ENCODE results near the gene HS6ST3.

Gene HS6ST3

GRCh38 chr13:96684469-96684868 lies 594.6 kb downstream of the HS6ST3 start:
- TF ChIP-seq EZH2 (IDR thresholded peaks at IDR 0.05) (no peak), FOXP2 (optimal IDR thresholded peaks at IDR 0.05; ENCODE audit: control extremely low read depth, extremely low read length, insufficient read depth) (no peak), POLR2AphosphoS5 (IDR thresholded peaks at IDR 0.05; ENCODE audit: borderline replicate concordance, low read depth, low read length) (no peak)
- Histone ChIP-seq H3K4me3 (no peak overlapping the region), H3K9me3 (ENCODE audit: low read depth, low read length) (no peaks in the 10 kb centered on the region), H3K27ac (no peak overlapping the region), H3K36me3 (ENCODE audit: insufficient read depth, low read length) (no peaks in the 10 kb centered on the region), H3K9ac (ENCODE audit: insufficient read length) (no peak overlapping the region)
- no peak for DNase-seq (ENCODE audit: low read depth, low spot score)

- no peak for DNase-seq (ENCODE audit: low read depth, low spot score)
- no peaks in the 10 kb centered on the region for H3K9me3 ChIP-seq (ENCODE audit: low read depth, low read length)
- H3K27ac ChIP-seq = no peak overlapping the region
- TF ChIP-seq POLR2AphosphoS5 (IDR thresholded peaks at IDR 0.05; ENCODE audit: borderline replicate concordance, low read depth, low read length) (no peak), EZH2 (IDR thresholded peaks at IDR 0.05) (no peak), FOXP2 (optimal IDR thresholded peaks at IDR 0.05; ENCODE audit: control extremely low read depth, extremely low read length, insufficient read depth) (no peak)
- H3K9ac ChIP-seq (ENCODE audit: insufficient read length) = no peak overlapping the region
- H3K4me3 ChIP-seq = no peak overlapping the region
- H3K36me3 ChIP-seq (ENCODE audit: insufficient read depth, low read length) = no peaks in the 10 kb centered on the region
Observed at GRCh38 chr13:96684907-96685306, 595.0 kb downstream of the HS6ST3 start.

GRCh38 chr13:96686286-96686685 lies 596.4 kb downstream of the HS6ST3 start:
- Histone ChIP-seq H3K9me3 (ENCODE audit: low read depth, low read length) (no peaks in the 10 kb centered on the region), H3K9ac (ENCODE audit: insufficient read length) (no peak overlapping the region), H3K36me3 (ENCODE audit: insufficient read depth, low read length) (no peaks in the 10 kb centered on the region), H3K27ac (no peak overlapping the region), H3K4me3 (no peak overlapping the region)
- no peak for DNase-seq (ENCODE audit: low read depth, low spot score)
- TF ChIP-seq EZH2 (IDR thresholded peaks at IDR 0.05) (no peak), FOXP2 (optimal IDR thresholded peaks at IDR 0.05; ENCODE audit: control extremely low read depth, extremely low read length, insufficient read depth) (no peak), POLR2AphosphoS5 (IDR thresholded peaks at IDR 0.05; ENCODE audit: borderline replicate concordance, low read depth, low read length) (no peak)

DNA sequence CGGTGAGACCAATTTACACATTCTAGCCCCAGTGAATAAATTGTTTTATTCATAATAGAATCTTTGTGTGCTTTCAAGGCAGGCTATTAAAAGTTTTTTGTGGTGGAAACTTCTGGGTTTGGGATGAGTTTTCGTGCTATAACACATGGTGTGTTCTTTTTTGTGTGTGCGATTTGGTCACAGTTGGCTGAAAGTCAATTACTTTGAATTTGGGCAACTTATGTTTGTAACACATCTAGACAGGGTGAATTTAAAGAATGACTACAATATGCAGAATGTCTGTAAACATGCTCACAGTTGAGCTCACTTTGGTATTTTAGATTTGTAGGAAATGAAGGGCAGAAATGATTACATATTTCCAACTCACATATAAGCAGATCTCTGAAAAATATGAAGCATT lies 597.3 kb downstream of the HS6ST3 start:
- Histone ChIP-seq H3K9ac (ENCODE audit: insufficient read length) (no peak overlapping the region), H3K36me3 (ENCODE audit: insufficient read depth, low read length) (no peaks in the 10 kb centered on the region), H3K4me3 (no peak overlapping the region), H3K9me3 (ENCODE audit: low read depth, low read length) (no peaks in the 10 kb centered on the region), H3K27ac (no peak overlapping the region)
- DNase-seq (ENCODE audit: low read depth, low spot score) = no peak
- TF ChIP-seq EZH2 (IDR thresholded peaks at IDR 0.05) (no peak), POLR2AphosphoS5 (IDR thresholded peaks at IDR 0.05; ENCODE audit: borderline replicate concordance, low read depth, low read length) (no peak)

DNA sequence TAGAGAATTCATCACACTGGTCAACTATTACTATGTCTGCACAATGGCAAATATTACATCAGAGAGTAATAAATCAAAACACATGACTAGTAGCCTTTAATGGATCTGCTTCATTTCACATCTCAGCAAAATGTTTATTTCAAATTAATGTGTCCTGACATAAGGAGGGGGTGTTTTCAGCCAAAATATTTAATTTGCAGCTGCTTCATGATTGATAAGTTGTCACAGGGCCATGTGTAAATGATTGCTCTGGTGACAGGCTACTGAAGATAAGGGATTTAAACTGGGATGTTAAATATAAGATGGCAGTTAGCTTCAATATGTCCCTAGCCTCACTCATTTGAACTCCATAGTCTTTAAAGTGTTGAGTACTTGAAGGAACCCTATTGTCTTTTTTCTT lies 601.1 kb downstream of the HS6ST3 start:
- H3K4me3 ChIP-seq = no peak overlapping the region
- DNase-seq (ENCODE audit: low read depth, low spot score) = no peak
- H3K9me3 ChIP-seq (ENCODE audit: low read depth, low read length) = no peaks in the 10 kb centered on the region
- H3K27ac ChIP-seq = no peak overlapping the region
- H3K36me3 ChIP-seq (ENCODE audit: insufficient read depth, low read length) = no peaks in the 10 kb centered on the region
- no peak overlapping the region for H3K9ac ChIP-seq (ENCODE audit: insufficient read length)
- TF ChIP-seq EZH2 (IDR thresholded peaks at IDR 0.05) = no peak

DNA sequence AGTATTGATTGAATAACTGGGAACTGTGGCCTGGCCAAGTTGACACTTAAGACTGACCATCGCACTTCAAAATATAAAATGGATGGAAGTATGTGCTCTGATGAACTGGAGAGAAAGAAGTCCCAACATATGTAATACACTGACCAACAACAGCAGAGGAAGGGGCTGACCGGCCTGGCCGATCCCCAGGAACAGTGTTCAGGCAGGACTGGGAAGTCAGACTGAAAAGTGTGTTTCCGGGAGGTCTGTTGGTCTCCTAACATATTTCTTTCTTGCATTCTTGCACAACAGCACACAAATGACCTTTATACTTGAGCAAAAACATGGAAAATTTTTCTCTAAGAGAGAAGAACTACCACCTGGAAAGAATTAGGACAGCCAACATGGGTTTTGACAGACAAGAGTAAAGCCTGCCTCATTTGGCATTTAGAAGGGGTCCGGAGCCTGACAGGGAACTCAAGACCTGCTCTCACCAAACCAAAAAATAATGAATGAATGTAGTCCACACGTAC lies 606.5 kb downstream of the HS6ST3 start:
- Histone ChIP-seq H3K9me3 (ENCODE audit: low read depth, low read length) (no peaks in the 10 kb centered on the region), H3K4me3 (no peak overlapping the region), H3K36me3 (ENCODE audit: insufficient read depth, low read length) (no peaks in the 10 kb centered on the region), H3K9ac (ENCODE audit: insufficient read length) (no peak overlapping the region), H3K27ac (no peak overlapping the region)
- DNase-seq (ENCODE audit: low read depth, low spot score) = no peak
- TF ChIP-seq EZH2 (IDR thresholded peaks at IDR 0.05) (no peak), FOXP2 (optimal IDR thresholded peaks at IDR 0.05; ENCODE audit: control extremely low read depth, extremely low read length, insufficient read depth) (no peak), POLR2AphosphoS5 (IDR thresholded peaks at IDR 0.05; ENCODE audit: borderline replicate concordance, low read depth, low read length) (no peak)

DNA sequence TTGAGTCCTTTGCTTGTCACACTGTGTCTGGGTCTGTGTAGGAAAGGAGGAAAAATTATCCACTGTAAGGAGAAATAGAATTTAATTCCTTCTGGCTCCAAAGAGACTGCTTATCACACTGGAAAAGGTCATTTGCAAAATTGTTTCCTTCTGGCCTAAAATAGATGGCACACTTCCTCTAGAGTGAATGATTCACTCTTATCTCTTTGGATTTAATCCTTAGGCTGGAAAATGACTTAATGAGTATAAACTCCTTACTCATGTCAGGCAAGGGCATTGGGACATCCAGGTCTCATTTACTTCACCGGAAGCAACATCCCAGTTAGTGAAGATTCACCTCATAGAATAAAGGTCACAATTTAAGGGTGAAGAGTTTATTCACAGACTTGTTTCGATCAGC lies 610.8 kb downstream of the HS6ST3 start:
- no peak overlapping the region for H3K27ac ChIP-seq
- no peaks in the 10 kb centered on the region for H3K36me3 ChIP-seq (ENCODE audit: insufficient read depth, low read length)
- no peak overlapping the region for H3K4me3 ChIP-seq
- no peak overlapping the region for H3K9ac ChIP-seq (ENCODE audit: insufficient read length)
- no peaks in the 10 kb centered on the region for H3K9me3 ChIP-seq (ENCODE audit: low read depth, low read length)
- DNase-seq (ENCODE audit: low read depth, low spot score) = no peak
- TF ChIP-seq FOXP2 (optimal IDR thresholded peaks at IDR 0.05; ENCODE audit: control extremely low read depth, extremely low read length, insufficient read depth) = no peak
- TF ChIP-seq POLR2AphosphoS5 (IDR thresholded peaks at IDR 0.05; ENCODE audit: borderline replicate concordance, low read depth, low read length) = no peak
- TF ChIP-seq EZH2 (IDR thresholded peaks at IDR 0.05) = no peak

DNA sequence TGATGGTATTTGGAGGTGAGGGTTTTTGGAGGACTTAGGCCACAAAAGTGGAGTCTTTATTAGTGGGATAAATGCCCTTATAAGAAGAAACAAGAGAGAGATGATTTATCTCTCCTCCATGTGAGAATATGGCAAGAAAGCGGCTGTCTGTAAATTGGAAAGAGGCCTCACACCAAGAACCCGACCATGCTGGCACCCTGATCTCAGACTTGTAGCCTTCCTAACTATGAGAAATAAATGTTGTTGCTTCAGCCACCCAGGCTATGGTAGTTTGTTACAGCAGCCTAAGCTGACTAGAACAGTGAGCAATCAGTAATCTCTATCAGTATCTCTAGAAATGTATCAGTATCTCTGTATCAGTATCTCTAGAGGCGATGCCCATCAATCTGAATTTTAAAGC lies 617.2 kb downstream of the HS6ST3 start:
- Histone ChIP-seq H3K9ac (ENCODE audit: insufficient read length) (no peak overlapping the region), H3K9me3 (ENCODE audit: low read depth, low read length) (no peaks in the 10 kb centered on the region), H3K4me3 (no peak overlapping the region), H3K27ac (no peak overlapping the region), H3K36me3 (ENCODE audit: insufficient read depth, low read length) (no peaks in the 10 kb centered on the region)
- TF ChIP-seq POLR2AphosphoS5 (IDR thresholded peaks at IDR 0.05; ENCODE audit: borderline replicate concordance, low read depth, low read length) (no peak), FOXP2 (optimal IDR thresholded peaks at IDR 0.05; ENCODE audit: control extremely low read depth, extremely low read length, insufficient read depth) (no peak), EZH2 (IDR thresholded peaks at IDR 0.05) (no peak)
- no peak for DNase-seq (ENCODE audit: low read depth, low spot score)

DNA sequence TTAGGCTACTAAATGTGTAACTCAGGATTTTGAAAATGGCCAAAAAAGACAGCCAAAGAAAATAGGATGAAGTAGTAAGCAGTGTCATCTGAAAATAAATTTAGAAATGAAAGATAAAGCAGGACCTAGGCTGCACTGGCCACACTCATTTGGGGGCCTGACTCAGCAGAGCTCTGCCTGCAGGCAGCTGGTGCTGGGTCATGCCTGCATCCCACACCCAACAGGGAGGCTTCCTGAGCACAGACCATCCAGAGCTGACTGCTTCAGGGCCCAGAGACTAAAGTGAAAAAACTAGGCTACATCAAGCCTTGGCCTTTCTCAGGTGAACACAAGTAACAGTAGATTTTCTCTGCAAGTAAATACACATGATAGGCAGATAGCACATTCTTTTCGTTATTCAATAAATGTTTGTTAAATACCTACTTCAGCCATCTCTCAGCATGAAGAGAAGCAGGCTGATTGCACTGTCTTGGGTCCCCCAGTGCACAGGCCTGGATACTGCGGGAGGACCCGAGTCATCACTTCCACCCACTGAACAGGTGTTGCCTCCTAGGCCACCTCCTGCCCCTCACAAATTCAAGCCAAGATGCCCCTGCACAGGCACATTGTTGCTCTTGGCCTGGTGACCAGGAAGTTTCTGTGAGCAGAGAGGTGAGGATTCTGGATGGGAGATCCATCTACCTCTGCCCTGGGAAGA lies 620.4 kb downstream of the HS6ST3 start:
- H3K36me3 ChIP-seq (ENCODE audit: insufficient read depth, low read length) = no peaks in the 10 kb centered on the region
- no peak overlapping the region for H3K9ac ChIP-seq (ENCODE audit: insufficient read length)
- H3K4me3 ChIP-seq = no peak overlapping the region
- H3K27ac ChIP-seq = no peak overlapping the region
- TF ChIP-seq EZH2 (IDR thresholded peaks at IDR 0.05) (no peak), POLR2AphosphoS5 (IDR thresholded peaks at IDR 0.05; ENCODE audit: borderline replicate concordance, low read depth, low read length) (no peak), FOXP2 (optimal IDR thresholded peaks at IDR 0.05; ENCODE audit: control extremely low read depth, extremely low read length, insufficient read depth) (no peak)
- DNase-seq (ENCODE audit: low read depth, low spot score) = no peak
- no peaks in the 10 kb centered on the region for H3K9me3 ChIP-seq (ENCODE audit: low read depth, low read length)
